HL-60 (cell line): ENCODE measurements around the gene RNF121.

Source experiments
- GABPA ChIP-seq: IDR thresholded peaks from 2 replicates; pipeline ENCODE4 v1.6.1; 2012; ENCODE audit warnings: low read depth
- POLR2AphosphoS5 ChIP-seq: IDR thresholded peaks from 2 replicates; pipeline ENCODE4 v1.6.1; 2012; ENCODE audit warnings: low read depth
- TF ChIP-seq, protein P1 (sequence below): IDR thresholded peaks from one replicate; pipeline ENCODE4 v1.5.1; 2011; ENCODE audit warnings: low read length, control low read depth, inconsistent platforms; ENCODE audit not compliant: insufficient read depth
- TF ChIP-seq, protein P2 (sequence below): IDR thresholded peaks from 2 replicates; pipeline ENCODE4 v1.6.1; 2012; ENCODE audit warnings: low read depth; ENCODE audit not compliant: insufficient replicate concordance

DNA sequence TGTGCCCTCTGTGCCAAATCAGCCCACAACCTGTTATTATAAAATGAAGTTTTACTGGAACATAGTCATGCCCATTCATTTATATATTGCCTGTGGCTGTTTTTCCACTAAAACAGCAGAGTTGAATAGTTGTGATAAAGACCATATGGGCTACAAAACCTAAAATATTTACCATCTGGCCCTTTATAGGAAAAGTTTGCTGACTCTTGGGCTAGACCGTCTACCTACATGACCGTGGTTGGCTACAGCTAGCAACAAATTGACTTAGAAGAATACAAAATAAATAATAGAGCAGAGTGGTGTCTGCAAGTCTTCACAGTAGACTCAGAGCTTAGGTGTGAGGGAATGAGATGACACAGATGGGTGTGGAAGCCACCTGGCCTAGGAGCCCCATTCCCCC lies 58.7 kb downstream of the RNF121 start:
- TF ChIP-seq, protein P1, sequence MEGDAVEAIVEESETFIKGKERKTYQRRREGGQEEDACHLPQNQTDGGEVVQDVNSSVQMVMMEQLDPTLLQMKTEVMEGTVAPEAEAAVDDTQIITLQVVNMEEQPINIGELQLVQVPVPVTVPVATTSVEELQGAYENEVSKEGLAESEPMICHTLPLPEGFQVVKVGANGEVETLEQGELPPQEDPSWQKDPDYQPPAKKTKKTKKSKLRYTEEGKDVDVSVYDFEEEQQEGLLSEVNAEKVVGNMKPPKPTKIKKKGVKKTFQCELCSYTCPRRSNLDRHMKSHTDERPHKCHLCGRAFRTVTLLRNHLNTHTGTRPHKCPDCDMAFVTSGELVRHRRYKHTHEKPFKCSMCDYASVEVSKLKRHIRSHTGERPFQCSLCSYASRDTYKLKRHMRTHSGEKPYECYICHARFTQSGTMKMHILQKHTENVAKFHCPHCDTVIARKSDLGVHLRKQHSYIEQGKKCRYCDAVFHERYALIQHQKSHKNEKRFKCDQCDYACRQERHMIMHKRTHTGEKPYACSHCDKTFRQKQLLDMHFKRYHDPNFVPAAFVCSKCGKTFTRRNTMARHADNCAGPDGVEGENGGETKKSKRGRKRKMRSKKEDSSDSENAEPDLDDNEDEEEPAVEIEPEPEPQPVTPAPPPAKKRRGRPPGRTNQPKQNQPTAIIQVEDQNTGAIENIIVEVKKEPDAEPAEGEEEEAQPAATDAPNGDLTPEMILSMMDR: no peak
- TF ChIP-seq GABPA (no peak), POLR2AphosphoS5 (no peak)
- TF ChIP-seq, protein P2, sequence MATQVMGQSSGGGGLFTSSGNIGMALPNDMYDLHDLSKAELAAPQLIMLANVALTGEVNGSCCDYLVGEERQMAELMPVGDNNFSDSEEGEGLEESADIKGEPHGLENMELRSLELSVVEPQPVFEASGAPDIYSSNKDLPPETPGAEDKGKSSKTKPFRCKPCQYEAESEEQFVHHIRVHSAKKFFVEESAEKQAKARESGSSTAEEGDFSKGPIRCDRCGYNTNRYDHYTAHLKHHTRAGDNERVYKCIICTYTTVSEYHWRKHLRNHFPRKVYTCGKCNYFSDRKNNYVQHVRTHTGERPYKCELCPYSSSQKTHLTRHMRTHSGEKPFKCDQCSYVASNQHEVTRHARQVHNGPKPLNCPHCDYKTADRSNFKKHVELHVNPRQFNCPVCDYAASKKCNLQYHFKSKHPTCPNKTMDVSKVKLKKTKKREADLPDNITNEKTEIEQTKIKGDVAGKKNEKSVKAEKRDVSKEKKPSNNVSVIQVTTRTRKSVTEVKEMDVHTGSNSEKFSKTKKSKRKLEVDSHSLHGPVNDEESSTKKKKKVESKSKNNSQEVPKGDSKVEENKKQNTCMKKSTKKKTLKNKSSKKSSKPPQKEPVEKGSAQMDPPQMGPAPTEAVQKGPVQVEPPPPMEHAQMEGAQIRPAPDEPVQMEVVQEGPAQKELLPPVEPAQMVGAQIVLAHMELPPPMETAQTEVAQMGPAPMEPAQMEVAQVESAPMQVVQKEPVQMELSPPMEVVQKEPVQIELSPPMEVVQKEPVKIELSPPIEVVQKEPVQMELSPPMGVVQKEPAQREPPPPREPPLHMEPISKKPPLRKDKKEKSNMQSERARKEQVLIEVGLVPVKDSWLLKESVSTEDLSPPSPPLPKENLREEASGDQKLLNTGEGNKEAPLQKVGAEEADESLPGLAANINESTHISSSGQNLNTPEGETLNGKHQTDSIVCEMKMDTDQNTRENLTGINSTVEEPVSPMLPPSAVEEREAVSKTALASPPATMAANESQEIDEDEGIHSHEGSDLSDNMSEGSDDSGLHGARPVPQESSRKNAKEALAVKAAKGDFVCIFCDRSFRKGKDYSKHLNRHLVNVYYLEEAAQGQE: no peak
